H1 (cell line): Measurements from ENCODE around the gene NECTIN2. TPM values are rescaled to one million over a fixed set of nuclear protein-coding genes. Genes with fewer than 3 reads are reported as not detected.

Experiments used
- CTCF ChIA-PET: fragments of 300-600 bp; sonication (Branson Sonifier 250); formaldehyde crosslinking; loops from one replicate; lab custom pipeline; 2021; ENCODE audit not compliant: partially characterized antibody; lab: Charles Lee
- POLR2A ChIA-PET: fragments of 300-600 bp; sonication (Branson Sonifier 250); formaldehyde crosslinking; loops from one replicate; lab custom pipeline; 2021; ENCODE audit warnings: inconsistent platforms; ENCODE audit not compliant: partially characterized antibody; lab: Charles Lee
- DNase-seq, 2 experiments: peaks; one replicate each; pipeline versions ENCODE4 v3.0.0 to v3.0.0-alpha.2; 2010 to 2022; ENCODE audit warnings: low spot score in 2 of 2, low read depth in 1 of 2, mixed read lengths in 1 of 2
- FAIRE-seq: peaks from 2 replicates; lab custom pipeline; 2011; peaks lifted over from hg19 to GRCh38; lab: Jason Lieb, UNC
- H2AFZ ChIP-seq: 2 replicates; pipeline ENCODE4 v1.8.1; 2012; ENCODE audit warnings: low read length, inconsistent platforms
- H2AK5ac ChIP-seq: 2 replicates; pipeline ENCODE4 v1.6.1; 2013; ENCODE audit warnings: low read depth, low read length
- H2BK120ac ChIP-seq: replicated peaks from 2 replicates; pipeline ENCODE3; 2013; ENCODE audit warnings: low read depth, low read length, inconsistent platforms
- H2BK12ac ChIP-seq: 2 replicates; pipeline ENCODE4 v1.6.1; 2013; ENCODE audit warnings: low read depth, low read length
- H2BK15ac ChIP-seq: 2 replicates; pipeline ENCODE4 v1.6.1; 2013; ENCODE audit warnings: low read length
- H2BK20ac ChIP-seq: 2 replicates; pipeline ENCODE4 v1.6.1; 2013; ENCODE audit warnings: low read length
- H2BK5ac ChIP-seq: 2 replicates; pipeline ENCODE4 v1.6.1; 2013; ENCODE audit warnings: low read depth, low read length
- H3K14ac ChIP-seq: 2 replicates; pipeline ENCODE4 v1.6.1; 2013; ENCODE audit warnings: inconsistent platforms; ENCODE audit not compliant: insufficient read length
- H3K18ac ChIP-seq: 2 replicates; pipeline ENCODE4 v1.6.1; 2013; ENCODE audit warnings: low read length; ENCODE audit errors: extremely low read depth
- H3K23ac ChIP-seq: 2 replicates; pipeline ENCODE4 v1.6.1; 2013; ENCODE audit warnings: inconsistent platforms; ENCODE audit not compliant: insufficient read length
- H3K23me2 ChIP-seq: 2 replicates; pipeline ENCODE4 v1.6.1; 2013; ENCODE audit warnings: low read depth, low read length
- H3K27ac ChIP-seq: 2 replicates; pipeline ENCODE4 v1.6.1; 2011; ENCODE audit warnings: low read depth, low read length, inconsistent platforms
- H3K27me3 ChIP-seq, 4 experiments: replicated peaks in 1 of 4; 1 replicate in 1 of 4; 2 replicates in 3 of 4; pipeline versions ENCODE4 v1.6.1 to v1.8.1; 2011 to 2013; ENCODE audit warnings: low read length in 3 of 4, mild to moderate bottlenecking in 3 of 4, inconsistent platforms in 2 of 4, mixed read lengths in 2 of 4, moderate library complexity in 1 of 4; ENCODE audit not compliant: control insufficient read depth in 3 of 4, insufficient read depth in 3 of 4; ENCODE audit errors: extremely low read depth in 1 of 4
- H3K36me3 ChIP-seq, 4 experiments: 2 replicates each; pipeline versions ENCODE4 v1.6.1 to v1.8.1; 2011 to 2013; ENCODE audit warnings: mild to moderate bottlenecking in 4 of 4, low read length in 3 of 4, moderate library complexity in 2 of 4, control low read depth in 1 of 4, inconsistent platforms in 1 of 4; ENCODE audit not compliant: insufficient read depth in 4 of 4, control insufficient read depth in 2 of 4
- H3K4ac ChIP-seq: replicated peaks from 2 replicates; pipeline ENCODE3; 2013; ENCODE audit warnings: low read length, low read depth, mixed read lengths, inconsistent platforms; ENCODE audit not compliant: insufficient read length
- H3K4me1 ChIP-seq, 4 experiments: replicated peaks in 1 of 4; 1 replicate in 1 of 4; 2 replicates in 3 of 4; pipeline versions ENCODE4 v1.6.1 to v1.8.1; 2011 to 2013; ENCODE audit warnings: low read length in 3 of 4, inconsistent platforms in 2 of 4, mixed read lengths in 1 of 4; ENCODE audit not compliant: insufficient read depth in 4 of 4, control insufficient read depth in 3 of 4
- H3K4me2 ChIP-seq, 2 experiments: 2 replicates each; pipeline versions ENCODE4 v1.6.1 to v1.8.1; 2011 to 2013; ENCODE audit warnings: low read depth in 2 of 2, low read length in 2 of 2, control low read depth in 1 of 2, inconsistent platforms in 1 of 2, mild to moderate bottlenecking in 1 of 2; ENCODE audit not compliant: insufficient read depth in 1 of 2
- H3K4me3 ChIP-seq, 4 experiments: fragments of 200-600, 300-600 bp in 1 of 4; sonication (generic), shearing (Covaris generic), sonication (Bioruptor Twin) in 1 of 4; 2 replicates each; pipeline versions ENCODE4 v1.5.1 to v1.8.1; 2011 to 2016; ENCODE audit warnings: low read length in 4 of 4, low read depth in 3 of 4, control low read depth in 2 of 4, inconsistent platforms in 2 of 4, mild to moderate bottlenecking in 2 of 4, mixed read lengths in 1 of 4, moderate library complexity in 1 of 4; ENCODE audit not compliant: insufficient read depth in 2 of 4; ENCODE audit errors: extremely low read depth in 1 of 4
- H3K56ac ChIP-seq: replicated peaks from 2 replicates; pipeline ENCODE3; 2013; ENCODE audit warnings: low read depth, mild to moderate bottlenecking, mixed read lengths, low read length, inconsistent platforms; ENCODE audit not compliant: insufficient read length
- H3K79me1 ChIP-seq: 2 replicates; pipeline ENCODE4 v1.6.1; 2013; ENCODE audit warnings: low read depth, low read length, control low read depth
- H3K79me2 ChIP-seq, 2 experiments: 2 replicates each; pipeline versions ENCODE4 v1.6.1 to v1.8.1; 2012 to 2013; ENCODE audit warnings: low read length in 2 of 2, mild to moderate bottlenecking in 2 of 2, inconsistent platforms in 1 of 2; ENCODE audit not compliant: insufficient read depth in 2 of 2, control insufficient read depth in 1 of 2
- H3K9ac ChIP-seq, 4 experiments: replicated peaks in 1 of 4; 1 replicate in 1 of 4; 2 replicates in 3 of 4; pipeline versions ENCODE4 v1.6.1 to v1.8.1; 2011 to 2013; ENCODE audit warnings: low read depth in 3 of 4, low read length in 3 of 4, control low read depth in 2 of 4, mild to moderate bottlenecking in 2 of 4, moderate library complexity in 2 of 4, inconsistent platforms in 1 of 4; ENCODE audit errors: extremely low read depth in 1 of 4
- H3K9me3 ChIP-seq, 2 experiments: 2 replicates each; pipeline versions ENCODE4 v1.6.1 to v1.8.1; 2012 to 2013; ENCODE audit warnings: mild to moderate bottlenecking in 2 of 2, moderate library complexity in 2 of 2, control low read depth in 1 of 2, inconsistent platforms in 1 of 2, low read depth in 1 of 2, low read length in 1 of 2, mixed read lengths in 1 of 2; ENCODE audit not compliant: insufficient read depth in 2 of 2
- H4K20me1 ChIP-seq, 2 experiments: replicated peaks in 1 of 2; 2 replicates each; pipeline versions ENCODE3 to v1.8.1; 2011 to 2013; ENCODE audit warnings: inconsistent platforms in 2 of 2, low read length in 2 of 2, mild to moderate bottlenecking in 1 of 2; ENCODE audit not compliant: insufficient read depth in 2 of 2, control insufficient read depth in 1 of 2
- H4K5ac ChIP-seq: 2 replicates; pipeline ENCODE4 v1.6.1; 2013; ENCODE audit warnings: low read length, low read depth, mixed read lengths, inconsistent platforms; ENCODE audit not compliant: insufficient read length
- H4K8ac ChIP-seq: 2 replicates; pipeline ENCODE4 v1.8.0; 2013; ENCODE audit warnings: mild to moderate bottlenecking, moderate library complexity, low read length, inconsistent platforms; ENCODE audit not compliant: insufficient read depth; ENCODE audit errors: extremely low read depth
- H4K91ac ChIP-seq: replicated peaks from 2 replicates; pipeline ENCODE3; 2013; ENCODE audit warnings: low read length, mixed read lengths, inconsistent platforms; ENCODE audit not compliant: insufficient read length
- EP300 ChIP-seq, 2 experiments: IDR thresholded peaks; 1 replicate in 1 of 2; 2 replicates in 1 of 2; pipeline ENCODE4 v1.6.1; 2011 to 2012; ENCODE audit warnings: low read depth in 2 of 2, low read length in 2 of 2, mild to moderate bottlenecking in 2 of 2, borderline replicate concordance in 1 of 2, inconsistent platforms in 1 of 2, moderate library complexity in 1 of 2
- GABPA ChIP-seq: IDR thresholded peaks from 2 replicates; pipeline ENCODE4 v1.6.1; 2011; ENCODE audit warnings: mild to moderate bottlenecking, low read length, moderate library complexity, borderline replicate concordance; ENCODE audit not compliant: insufficient read depth
- KDM1A ChIP-seq: fragments of 200-600, 300-600 bp; sonication (generic); IDR thresholded peaks from 2 replicates; pipeline ENCODE4 v1.7.1; 2016; ENCODE audit warnings: mild to moderate bottlenecking, low read length, borderline replicate concordance
- KDM4A ChIP-seq: IDR thresholded peaks from one replicate; pipeline ENCODE4 v1.7.1; 2012; ENCODE audit warnings: low read depth, mild to moderate bottlenecking, moderate library complexity, low read length, inconsistent platforms; ENCODE audit not compliant: severe bottlenecking
- SIRT6 ChIP-seq: IDR thresholded peaks from one replicate; pipeline ENCODE4 v1.7.1; 2012; ENCODE audit warnings: low read length, inconsistent platforms
- SP1 ChIP-seq: IDR thresholded peaks from 2 replicates; pipeline ENCODE4 v1.6.1; 2011; ENCODE audit warnings: low read depth, low read length
- SRF ChIP-seq: IDR thresholded peaks from 2 replicates; pipeline ENCODE4 v1.6.1; 2011; ENCODE audit warnings: mild to moderate bottlenecking, low read depth, low read length, moderate library complexity
- TAF7 ChIP-seq: optimal IDR thresholded peaks from 2 replicates; pipeline ENCODE3; 2011; ENCODE audit warnings: low read depth, mild to moderate bottlenecking, inconsistent platforms, low read length, moderate library complexity, borderline replicate concordance
- TEAD4 ChIP-seq: IDR thresholded peaks from 2 replicates; pipeline ENCODE4 v1.6.1; 2012; ENCODE audit warnings: low read depth, low read length, inconsistent platforms, mixed read lengths
- WGBS, 2 experiments: shearing (Covaris generic) in 1 of 2; methylation state at CpG; one replicate each; pipeline versions ENCODE4 v1.1.6 to v1.1.7; 2013 to 2015; ENCODE audit warnings: low lambda C conversion rate in 2 of 2, mixed read lengths in 2 of 2, inconsistent platforms in 1 of 2, low coverage in 1 of 2, missing lambda C conversion rate in 1 of 2; ENCODE audit not compliant: insufficient replicate concordance in 2 of 2, insufficient coverage in 1 of 2, insufficient read length in 1 of 2; ENCODE audit errors: extremely low coverage in 1 of 2, missing lambda C conversion rate in 1 of 2; 5-methylcytosine and 5-hydroxymethylcytosine counted together
- polyA plus RNA-seq, 7 experiments: library from polyadenylated mRNA; depleted of rRNA in 3 of 7; stranded (reverse) in 5 of 7; unstranded in 2 of 7; fragments of >200 nt in 5 of 7; fragments of 200-250 nt in 2 of 7; gene quantifications; 1 replicate in 5 of 7; 2 replicates in 1 of 7; 4 replicates in 1 of 7; pipeline versions ENCODE4 v1.2.1 to v1.2.3, GENCODE V29; 2011 to 2013; ENCODE audit warnings: missing spikeins in 2 of 7, mixed read lengths in 2 of 7
- total RNA-seq: library from RNA; stranded (reverse); fragmentation: NEBNext Ultra II Directional; extraction: Animal tissue kit (Norgen Biotek cat#: 25700); gene quantifications from 2 replicates; pipeline ENCODE4 v1.2.1, GENCODE V29; 2021
- TF ChIP-seq, protein P1 (sequence below): IDR thresholded peaks from 2 replicates; pipeline ENCODE4 v1.6.1; 2011; ENCODE audit warnings: low read depth, mild to moderate bottlenecking, low read length; ENCODE audit not compliant: insufficient read depth

The NECTIN2 gene
- total and polyA plus RNA-seq, 2 of the 8 experiments (the other 6 are each of a cell fraction or from before 2014, with no cell fraction given) = 184 to 237 TPM

DNA sequence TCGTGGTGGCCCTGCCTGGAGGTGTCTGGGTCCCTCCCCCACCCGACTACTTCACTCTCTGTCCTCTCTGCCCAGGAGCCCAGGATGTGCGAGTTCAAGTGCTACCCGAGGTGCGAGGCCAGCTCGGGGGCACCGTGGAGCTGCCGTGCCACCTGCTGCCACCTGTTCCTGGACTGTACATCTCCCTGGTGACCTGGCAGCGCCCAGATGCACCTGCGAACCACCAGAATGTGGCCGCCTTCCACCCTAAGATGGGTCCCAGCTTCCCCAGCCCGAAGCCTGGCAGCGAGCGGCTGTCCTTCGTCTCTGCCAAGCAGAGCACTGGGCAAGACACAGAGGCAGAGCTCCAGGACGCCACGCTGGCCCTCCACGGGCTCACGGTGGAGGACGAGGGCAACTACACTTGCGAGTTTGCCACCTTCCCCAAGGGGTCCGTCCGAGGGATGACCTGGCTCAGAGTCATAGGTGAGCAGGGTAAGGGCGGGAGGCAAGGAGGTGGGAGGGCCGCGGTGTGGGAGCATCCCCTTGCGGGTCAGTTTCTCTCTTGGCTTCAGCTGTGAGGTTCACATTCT, 19.2 kb downstream of the NECTIN2 start:
- Histone ChIP-seq H3K18ac (no peak overlapping the region), H2BK120ac (no peak overlapping the region), H3K79me1 (no peaks in the 10 kb centered on the region), H3K23me2 (no peaks in the 10 kb centered on the region; the same call in 1 of the 2 replicates), H3K23ac (no peak overlapping the region), H3K36me3 (peaks cover 9 to 42% (median 20%) of the 10 kb centered on the region in 4 experiments; a peak in 6 of 8 replicates), H3K4ac (no peak overlapping the region), H3K27ac (no peak overlapping the region), H2BK12ac (no peak overlapping the region), H4K91ac (no peak overlapping the region), H4K20me1 (peaks cover 2 to 11% of the 10 kb centered on the region in 2 experiments), H3K56ac (no peak overlapping the region), H2BK15ac (no peak overlapping the region), H4K5ac (no peak overlapping the region), H3K14ac (no peak overlapping the region), H3K27me3 (no peaks in the 10 kb centered on the region), H2BK20ac (no peak overlapping the region), H2AFZ (no peak overlapping the region), H3K79me2 (peaks cover 0 to 15% of the 10 kb centered on the region in 2 experiments; a peak in 3 of 4 replicates), H2AK5ac (no peak overlapping the region), H2BK5ac (no peak overlapping the region), H3K4me2 (no peak overlapping the region), H3K4me3 (no peak overlapping the region), H3K9me3 (no peaks in the 10 kb centered on the region), H3K9ac (no peak overlapping the region), H4K8ac (no peak overlapping the region), H3K4me1 (no peaks in the 10 kb centered on the region)
- FAIRE-seq (no peak), DNase-seq (no peak)
- WGBS, 2 experiments = 95% methylated on average over 27 of the region's 27 CpGs; no CpG with 5 or more reads in 1 of the 2 experiments
- ChIA-PET CTCF (no interaction called here), POLR2A (interaction anchor here (1.0 to 4.8 kb wide), 7 partner anchors 9 to 40 kb away, joined by 3 to 18 read pairs (median 4); partner anchors contain the start of gene TOMM40)
- TF ChIP-seq TAF7 (no peak), KDM1A (no peak), SRF (no peak), KDM4A (no peak), GABPA (no peak), EP300 (IDR thresholded peaks at IDR 0.05; ENCODE audit: borderline replicate concordance in 1 of 2, low read depth in 2 of 2, low read length in 2 of 2) (no peak), TEAD4 (no peak), SIRT6 (no peak), SP1 (no peak)
- TF ChIP-seq, protein P1, sequence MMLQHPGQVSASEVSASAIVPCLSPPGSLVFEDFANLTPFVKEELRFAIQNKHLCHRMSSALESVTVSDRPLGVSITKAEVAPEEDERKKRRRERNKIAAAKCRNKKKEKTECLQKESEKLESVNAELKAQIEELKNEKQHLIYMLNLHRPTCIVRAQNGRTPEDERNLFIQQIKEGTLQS = no peak
